Spleen (tissue), 7 donors: ENCODE measurements around the gene CNTN5.
"Not testable (repeated sequence)": the region's sequence is repeated elsewhere in the genome, so short reads cannot be mapped to it uniquely, and the experiment has no call there.

Experiments used
- CTCF ChIP-seq, 11 experiments: fragments of 200-600 bp in 7 of 11; fragments of 450-650 bp in 4 of 11; sonication (generic) in 4 of 11; IDR thresholded peaks in 8 of 11; conservative IDR thresholded peaks in 3 of 11; 1 replicate in 7 of 11; 2 replicates in 4 of 11; pipeline versions ENCODE4 v1.4.0 to v1.8.0; 2016 to 2021; ENCODE audit warnings: antibody characterized with exemption in 11 of 11, inconsistent platforms in 4 of 11, mild to moderate bottlenecking in 1 of 11
- POLR2AphosphoS5 ChIP-seq, 3 donors: sonication (generic); formaldehyde crosslinking; IDR thresholded peaks; one replicate each; pipeline ENCODE4 v1.5.1; 2017; ENCODE audit warnings: antibody characterized with exemption in 3 of 3
- donor health status: DM: no; HTN: no; CAD: no; lungs with moderate emphysema.
- donor health status: DM: no; HTN: no; CAD: no.
- donor health status: DM: no; HTN: no; CAD: no.

- not testable (repeated sequence) for TF ChIP-seq CTCF (IDR thresholded peaks at IDR 0.05 in 8 of 11, conservative IDR thresholded peaks at IDR 0.05 in 3 of 11); POLR2AphosphoS5 (IDR thresholded peaks at IDR 0.05)
Measured at GRCh38 chr11:99836739-99837138, 816.0 kb downstream of the CNTN5 start.
